HCT116 (cell line): ENCODE results near the gene IBA57.

Experiments used
- EGR1 ChIP-seq: IDR thresholded peaks from 2 replicates; pipeline ENCODE4 v1.6.1; 2012; ENCODE audit warnings: low read depth
- EZH2phosphoT487 ChIP-seq: fragments of 200-600 bp; IDR thresholded peaks from 2 replicates; pipeline ENCODE4 v1.6.1; 2018; ENCODE audit warnings: antibody characterized with exemption, borderline replicate concordance
- JUND ChIP-seq: IDR thresholded peaks from 2 replicates; pipeline ENCODE4 v1.6.1; 2012
- POLR2A ChIP-seq: IDR thresholded peaks from 2 replicates; pipeline ENCODE4 v1.7.0; 2011; ENCODE audit warnings: borderline replicate concordance; ENCODE audit not compliant: insufficient read depth, insufficient read length; ENCODE audit errors: extremely low read depth
- POLR2AphosphoS5 ChIP-seq: IDR thresholded peaks from 2 replicates; pipeline ENCODE4 v1.6.1; 2011; ENCODE audit warnings: mild to moderate bottlenecking, low read depth, low read length, moderate library complexity
- SIN3A ChIP-seq: IDR thresholded peaks from 2 replicates; pipeline ENCODE4 v1.6.1; 2012; ENCODE audit warnings: low read depth
- SRF ChIP-seq: IDR thresholded peaks from 2 replicates; pipeline ENCODE4 v1.6.1; 2012; ENCODE audit warnings: low read depth
- ZFX ChIP-seq: fragments of 450-650 bp; IDR thresholded peaks from 2 replicates; pipeline ENCODE4 v1.6.1; 2017
- TF ChIP-seq, protein P1 (sequence below), 3 experiments: fragments of 200-600 bp in 1 of 3; sonication (generic) in 1 of 3; IDR thresholded peaks in 2 of 3; conservative IDR thresholded peaks in 1 of 3; 2 replicates each; pipeline ENCODE4 v1.5.1; 2012 to 2017; ENCODE audit warnings: low read depth in 2 of 3, low read length in 2 of 3, antibody characterized with exemption in 1 of 3, borderline replicate concordance in 1 of 3, control low read depth in 1 of 3, mild to moderate bottlenecking in 1 of 3, mixed read lengths in 1 of 3, mixed run types in 1 of 3, moderate library complexity in 1 of 3; ENCODE audit not compliant: insufficient read depth in 1 of 3
- TF ChIP-seq, protein P2 (sequence below): IDR thresholded peaks from 2 replicates; pipeline ENCODE4 v1.6.1; 2012
- TF ChIP-seq, protein P3 (sequence below): IDR thresholded peaks from 2 replicates; pipeline ENCODE4 v1.6.1; 2011; ENCODE audit warnings: mild to moderate bottlenecking, low read length, moderate library complexity; ENCODE audit not compliant: insufficient replicate concordance; ENCODE audit errors: extremely low read depth
- TF ChIP-seq, protein P4 (sequence below): IDR thresholded peaks from 2 replicates; pipeline ENCODE4 v1.6.1; 2012

DNA sequence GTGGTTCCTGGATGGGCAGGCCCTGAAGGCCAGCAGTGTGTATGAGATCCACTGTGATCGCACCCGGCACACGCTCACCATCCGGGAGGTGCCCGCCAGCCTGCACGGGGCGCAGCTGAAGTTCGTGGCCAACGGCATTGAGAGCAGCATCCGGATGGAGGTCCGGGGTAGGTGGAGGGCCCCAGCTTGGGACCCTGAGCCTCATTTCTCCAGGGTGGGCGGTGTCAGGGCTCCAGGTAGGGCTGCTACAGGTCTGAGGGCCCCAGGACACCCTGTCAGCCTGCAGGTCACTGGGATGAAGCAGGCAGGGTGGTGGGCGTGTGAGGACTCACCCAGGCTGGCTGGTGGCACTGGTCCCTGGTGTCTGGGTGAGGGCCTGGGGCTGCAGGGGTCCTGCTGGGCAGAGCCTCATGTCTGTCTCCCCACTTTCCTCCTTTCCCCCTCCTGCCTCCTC, 50.1 kb downstream of the IBA57 start:
- TF ChIP-seq, protein P1, sequence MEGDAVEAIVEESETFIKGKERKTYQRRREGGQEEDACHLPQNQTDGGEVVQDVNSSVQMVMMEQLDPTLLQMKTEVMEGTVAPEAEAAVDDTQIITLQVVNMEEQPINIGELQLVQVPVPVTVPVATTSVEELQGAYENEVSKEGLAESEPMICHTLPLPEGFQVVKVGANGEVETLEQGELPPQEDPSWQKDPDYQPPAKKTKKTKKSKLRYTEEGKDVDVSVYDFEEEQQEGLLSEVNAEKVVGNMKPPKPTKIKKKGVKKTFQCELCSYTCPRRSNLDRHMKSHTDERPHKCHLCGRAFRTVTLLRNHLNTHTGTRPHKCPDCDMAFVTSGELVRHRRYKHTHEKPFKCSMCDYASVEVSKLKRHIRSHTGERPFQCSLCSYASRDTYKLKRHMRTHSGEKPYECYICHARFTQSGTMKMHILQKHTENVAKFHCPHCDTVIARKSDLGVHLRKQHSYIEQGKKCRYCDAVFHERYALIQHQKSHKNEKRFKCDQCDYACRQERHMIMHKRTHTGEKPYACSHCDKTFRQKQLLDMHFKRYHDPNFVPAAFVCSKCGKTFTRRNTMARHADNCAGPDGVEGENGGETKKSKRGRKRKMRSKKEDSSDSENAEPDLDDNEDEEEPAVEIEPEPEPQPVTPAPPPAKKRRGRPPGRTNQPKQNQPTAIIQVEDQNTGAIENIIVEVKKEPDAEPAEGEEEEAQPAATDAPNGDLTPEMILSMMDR (IDR thresholded peaks at IDR 0.05 in 2 of 3, conservative IDR thresholded peaks at IDR 0.05 in 1 of 3; ENCODE audit: borderline replicate concordance in 1 of 3, insufficient read depth in 1 of 3, low read depth in 2 of 3, low read length in 2 of 3): no peak
- TF ChIP-seq POLR2A (no peak), SIN3A (no peak), EGR1 (no peak), POLR2AphosphoS5 (no peak), EZH2phosphoT487 (no peak), ZFX (no peak), JUND (no peak), SRF (no peak)
- TF ChIP-seq, protein P2, sequence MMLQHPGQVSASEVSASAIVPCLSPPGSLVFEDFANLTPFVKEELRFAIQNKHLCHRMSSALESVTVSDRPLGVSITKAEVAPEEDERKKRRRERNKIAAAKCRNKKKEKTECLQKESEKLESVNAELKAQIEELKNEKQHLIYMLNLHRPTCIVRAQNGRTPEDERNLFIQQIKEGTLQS: no peak
- TF ChIP-seq, protein P3, sequence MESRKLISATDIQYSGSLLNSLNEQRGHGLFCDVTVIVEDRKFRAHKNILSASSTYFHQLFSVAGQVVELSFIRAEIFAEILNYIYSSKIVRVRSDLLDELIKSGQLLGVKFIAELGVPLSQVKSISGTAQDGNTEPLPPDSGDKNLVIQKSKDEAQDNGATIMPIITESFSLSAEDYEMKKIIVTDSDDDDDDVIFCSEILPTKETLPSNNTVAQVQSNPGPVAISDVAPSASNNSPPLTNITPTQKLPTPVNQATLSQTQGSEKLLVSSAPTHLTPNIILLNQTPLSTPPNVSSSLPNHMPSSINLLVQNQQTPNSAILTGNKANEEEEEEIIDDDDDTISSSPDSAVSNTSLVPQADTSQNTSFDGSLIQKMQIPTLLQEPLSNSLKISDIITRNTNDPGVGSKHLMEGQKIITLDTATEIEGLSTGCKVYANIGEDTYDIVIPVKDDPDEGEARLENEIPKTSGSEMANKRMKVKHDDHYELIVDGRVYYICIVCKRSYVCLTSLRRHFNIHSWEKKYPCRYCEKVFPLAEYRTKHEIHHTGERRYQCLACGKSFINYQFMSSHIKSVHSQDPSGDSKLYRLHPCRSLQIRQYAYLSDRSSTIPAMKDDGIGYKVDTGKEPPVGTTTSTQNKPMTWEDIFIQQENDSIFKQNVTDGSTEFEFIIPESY: no peak
- TF ChIP-seq, protein P4, sequence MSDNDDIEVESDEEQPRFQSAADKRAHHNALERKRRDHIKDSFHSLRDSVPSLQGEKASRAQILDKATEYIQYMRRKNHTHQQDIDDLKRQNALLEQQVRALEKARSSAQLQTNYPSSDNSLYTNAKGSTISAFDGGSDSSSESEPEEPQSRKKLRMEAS: no peak
